HepG2 (cell line): ENCODE data around the gene COBLL1. TPM values are rescaled to one million over a fixed set of nuclear protein-coding genes. Genes with fewer than 3 reads are reported as not detected.

Experiments used
- ARNT ChIP-seq: fragments of 450-650 bp; IDR thresholded peaks from 2 replicates; pipeline ENCODE4 v1.6.1; 2017
- BRCA1 ChIP-seq: sonication (generic); formaldehyde crosslinking; IDR thresholded peaks from 2 replicates; pipeline ENCODE4 v1.4.0; 2020; ENCODE audit warnings: missing genetic modification reagents
- BRD4 ChIP-seq: sonication (generic); formaldehyde crosslinking; IDR thresholded peaks from 2 replicates; pipeline ENCODE4 v1.4.0; 2020; ENCODE audit warnings: missing genetic modification reagents
- CCDC6 ChIP-seq: sonication (generic); formaldehyde crosslinking; IDR thresholded peaks from 2 replicates; pipeline ENCODE4 v1.8.1; 2022; ENCODE audit warnings: mild to moderate bottlenecking, missing genetic modification reagents, moderate library complexity
- CEBPG ChIP-seq: IDR thresholded peaks from 2 replicates; pipeline ENCODE4 v1.6.1; 2016
- ERF ChIP-seq: IDR thresholded peaks from 2 replicates; pipeline ENCODE4 v1.6.1; 2018; ENCODE audit warnings: missing biosample characterization, missing genetic modification reagents
- FOSL2 ChIP-seq: sonication (generic); formaldehyde crosslinking; IDR thresholded peaks from 2 replicates; pipeline ENCODE4 v1.4.0; 2020; ENCODE audit warnings: missing genetic modification reagents
- GFI1 ChIP-seq: sonication (generic); formaldehyde crosslinking; IDR thresholded peaks from 2 replicates; pipeline ENCODE4 v1.5.0; 2020; ENCODE audit warnings: missing genetic modification reagents, mild to moderate bottlenecking, borderline replicate concordance
- HOXA3 ChIP-seq: sonication (generic); formaldehyde crosslinking; IDR thresholded peaks from 2 replicates; pipeline ENCODE4 v1.5.0; 2020; ENCODE audit warnings: missing genetic modification reagents
- KDM5B ChIP-seq: sonication (generic); formaldehyde crosslinking; IDR thresholded peaks from 2 replicates; pipeline ENCODE4 v1.4.0; 2020; ENCODE audit warnings: missing genetic modification reagents, mild to moderate bottlenecking, borderline replicate concordance
- MBNL3 ChIP-seq: fragments of 250-450 bp; sonication (Bioruptor Pico); conservative IDR thresholded peaks from 2 replicates; pipeline ENCODE4 v1.8.0; 2022; ENCODE audit warnings: mild to moderate bottlenecking, inconsistent platforms
- MED13 ChIP-seq: sonication (generic); formaldehyde crosslinking; IDR thresholded peaks from 2 replicates; pipeline ENCODE4 v1.5.0; 2020; ENCODE audit warnings: missing genetic modification reagents
- MIER2 ChIP-seq: IDR thresholded peaks from 2 replicates; pipeline ENCODE4 v1.6.1; 2016; ENCODE audit warnings: missing biosample characterization, missing genetic modification reagents
- NFKBIZ ChIP-seq: IDR thresholded peaks from 2 replicates; pipeline ENCODE4 v1.6.1; 2018; ENCODE audit warnings: missing genetic modification reagents, missing compliant biosample characterization
- SMC3 ChIP-seq: IDR thresholded peaks from 2 replicates; pipeline ENCODE4 v1.6.1; 2011; ENCODE audit warnings: low read length, improper control_type of control experiment
- ZBTB7B ChIP-seq: sonication (generic); formaldehyde crosslinking; IDR thresholded peaks from 2 replicates; pipeline ENCODE4 v1.4.0; 2020; ENCODE audit warnings: missing genetic modification reagents
- ZNF331 ChIP-seq: sonication (generic); formaldehyde crosslinking; IDR thresholded peaks from 2 replicates; pipeline ENCODE4 v1.4.0; 2020; ENCODE audit warnings: missing genetic modification reagents
- ZNF430 ChIP-seq: sonication (generic); formaldehyde crosslinking; IDR thresholded peaks from 2 replicates; pipeline ENCODE4 v1.9.0; 2021; ENCODE audit warnings: mild to moderate bottlenecking, missing genetic modification reagents
- polyA plus RNA-seq, 8 experiments: library from polyadenylated mRNA; depleted of rRNA in 3 of 8; stranded (reverse) in 7 of 8; unstranded in 1 of 8; fragments of >200 nt; fragmentation: Illumina TruSeq in 4 of 8; extraction: Trizol in 4 of 8; gene quantifications; 2 replicates each; pipeline versions ENCODE4 v1.2.1 to v1.2.3, GENCODE V29; 2011 to 2016; ENCODE audit warnings: low read depth in 4 of 8, missing spikeins in 1 of 8, mixed read lengths in 1 of 8; ENCODE audit not compliant: insufficient read depth in 1 of 8
- total RNA-seq, 5 experiments: library from RNA; depleted of rRNA; stranded (reverse); fragments of >200 nt; fragmentation: Illumina TruSeq; extraction: Trizol; gene quantifications; 2 replicates each; pipeline ENCODE4 v1.2.3, GENCODE V29; 2016; ENCODE audit warnings: low read depth in 1 of 5
- TF ChIP-seq, protein P1 (sequence below): sonication (generic); formaldehyde crosslinking; IDR thresholded peaks from 2 replicates; pipeline ENCODE4 v1.4.0; 2020; ENCODE audit warnings: low read depth, missing genetic modification reagents
- TF ChIP-seq, protein P2 (sequence below), 2 experiments: sonication (generic) in 1 of 2; formaldehyde crosslinking in 1 of 2; IDR thresholded peaks; 2 replicates each; pipeline versions ENCODE4 v1.4.0 to v1.6.1; 2018 to 2020; ENCODE audit warnings: missing genetic modification reagents in 2 of 2, borderline replicate concordance in 1 of 2, low read depth in 1 of 2, mild to moderate bottlenecking in 1 of 2, missing biosample characterization in 1 of 2

COBLL1 gene
- total and polyA plus RNA-seq, 2 of the 13 experiments (the other 11 are each of a cell fraction or from before 2014, with no cell fraction given) = 32.6 to 86.8 TPM

DNA sequence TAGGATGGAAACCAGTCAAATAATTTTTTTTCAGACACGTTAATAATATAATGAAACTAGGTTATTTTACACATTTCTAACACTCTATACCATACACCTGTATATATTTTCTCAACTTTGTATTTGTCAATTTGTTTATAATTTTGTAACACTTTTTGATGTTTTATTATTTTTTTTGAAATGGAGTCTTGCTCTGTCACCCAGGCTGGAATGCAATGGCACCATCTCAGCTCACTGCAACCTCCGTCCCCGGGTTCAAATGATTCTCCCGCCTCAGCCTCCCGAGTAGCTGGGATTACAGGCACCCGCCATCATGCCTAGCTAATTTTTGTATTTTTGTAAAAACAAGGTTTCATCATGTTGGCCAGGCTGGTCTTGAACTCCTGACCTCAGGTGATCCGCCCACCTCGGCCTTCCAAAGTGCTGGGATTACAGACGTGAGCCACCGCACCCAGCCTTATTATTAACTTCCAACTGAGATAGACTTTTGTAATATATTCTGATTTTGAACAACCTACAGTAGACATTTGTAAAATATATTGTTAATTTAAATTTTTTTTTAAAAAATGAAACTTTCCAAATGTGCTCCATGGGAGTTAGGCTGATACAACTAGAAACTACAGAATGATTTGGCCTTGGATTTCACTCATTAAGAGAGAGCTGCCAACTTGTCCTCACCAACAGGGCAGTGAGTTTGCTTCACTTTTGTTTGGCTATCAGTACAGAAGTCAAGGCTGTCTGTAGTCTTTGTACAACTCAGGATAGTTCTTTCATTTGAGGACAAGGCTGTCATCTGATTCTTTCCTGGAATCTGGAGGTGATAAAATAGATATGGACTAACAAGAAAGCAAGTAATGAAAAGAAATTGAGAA lies 33.9 kb upstream of the COBLL1 start (continued):
- peak; percentile 28; the same call in 1 of the 2 replicates for TF ChIP-seq BRD4 (CRISPR knock-in tag)
- peak; percentile 48; the same call in 1 of the 2 replicates for TF ChIP-seq ZNF331 (CRISPR knock-in tag)
- peak; percentile 54 for TF ChIP-seq ZBTB7B (CRISPR knock-in tag)
- TF ChIP-seq CEBPG (CRISPR knock-in tag) = peak; percentile 85
- TF ChIP-seq ZNF430 = no peak
- peak; percentile 60 for TF ChIP-seq GFI1 (CRISPR knock-in tag)
- peak; percentile 66 for TF ChIP-seq HOXA3 (CRISPR knock-in tag)
- TF ChIP-seq, protein P1, sequence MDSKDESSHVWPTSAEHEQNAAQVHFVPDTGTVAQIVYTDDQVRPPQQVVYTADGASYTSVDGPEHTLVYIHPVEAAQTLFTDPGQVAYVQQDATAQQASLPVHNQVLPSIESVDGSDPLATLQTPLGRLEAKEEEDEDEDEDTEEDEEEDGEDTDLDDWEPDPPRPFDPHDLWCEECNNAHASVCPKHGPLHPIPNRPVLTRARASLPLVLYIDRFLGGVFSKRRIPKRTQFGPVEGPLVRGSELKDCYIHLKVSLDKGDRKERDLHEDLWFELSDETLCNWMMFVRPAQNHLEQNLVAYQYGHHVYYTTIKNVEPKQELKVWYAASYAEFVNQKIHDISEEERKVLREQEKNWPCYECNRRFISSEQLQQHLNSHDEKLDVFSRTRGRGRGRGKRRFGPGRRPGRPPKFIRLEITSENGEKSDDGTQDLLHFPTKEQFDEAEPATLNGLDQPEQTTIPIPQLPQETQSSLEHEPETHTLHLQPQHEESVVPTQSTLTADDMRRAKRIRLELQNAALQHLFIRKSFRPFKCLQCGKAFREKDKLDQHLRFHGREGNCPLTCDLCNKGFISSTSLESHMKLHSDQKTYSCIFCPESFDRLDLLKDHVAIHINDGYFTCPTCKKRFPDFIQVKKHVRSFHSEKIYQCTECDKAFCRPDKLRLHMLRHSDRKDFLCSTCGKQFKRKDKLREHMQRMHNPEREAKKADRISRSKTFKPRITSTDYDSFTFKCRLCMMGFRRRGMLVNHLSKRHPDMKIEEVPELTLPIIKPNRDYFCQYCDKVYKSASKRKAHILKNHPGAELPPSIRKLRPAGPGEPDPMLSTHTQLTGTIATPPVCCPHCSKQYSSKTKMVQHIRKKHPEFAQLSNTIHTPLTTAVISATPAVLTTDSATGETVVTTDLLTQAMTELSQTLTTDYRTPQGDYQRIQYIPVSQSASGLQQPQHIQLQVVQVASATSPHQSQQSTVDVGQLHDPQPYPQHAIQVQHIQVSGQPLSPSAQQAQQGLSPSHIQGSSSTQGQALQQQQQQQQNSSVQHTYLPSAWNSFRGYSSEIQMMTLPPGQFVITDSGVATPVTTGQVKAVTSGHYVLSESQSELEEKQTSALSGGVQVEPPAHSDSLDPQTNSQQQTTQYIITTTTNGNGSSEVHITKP (CRISPR knock-in tag) = no peak
- peak; percentile 28; the same call in 1 of the 2 replicates for TF ChIP-seq BRCA1
- TF ChIP-seq NFKBIZ (CRISPR knock-in tag) = no peak
- no peak for TF ChIP-seq CCDC6 (CRISPR knock-in tag)
- TF ChIP-seq ERF (CRISPR knock-in tag) = peak; percentile 36; the same call in 1 of the 2 replicates
- TF ChIP-seq MBNL3 = no peak
- peak; percentile 81 for TF ChIP-seq MED13 (CRISPR knock-in tag)
- TF ChIP-seq, protein P2, sequence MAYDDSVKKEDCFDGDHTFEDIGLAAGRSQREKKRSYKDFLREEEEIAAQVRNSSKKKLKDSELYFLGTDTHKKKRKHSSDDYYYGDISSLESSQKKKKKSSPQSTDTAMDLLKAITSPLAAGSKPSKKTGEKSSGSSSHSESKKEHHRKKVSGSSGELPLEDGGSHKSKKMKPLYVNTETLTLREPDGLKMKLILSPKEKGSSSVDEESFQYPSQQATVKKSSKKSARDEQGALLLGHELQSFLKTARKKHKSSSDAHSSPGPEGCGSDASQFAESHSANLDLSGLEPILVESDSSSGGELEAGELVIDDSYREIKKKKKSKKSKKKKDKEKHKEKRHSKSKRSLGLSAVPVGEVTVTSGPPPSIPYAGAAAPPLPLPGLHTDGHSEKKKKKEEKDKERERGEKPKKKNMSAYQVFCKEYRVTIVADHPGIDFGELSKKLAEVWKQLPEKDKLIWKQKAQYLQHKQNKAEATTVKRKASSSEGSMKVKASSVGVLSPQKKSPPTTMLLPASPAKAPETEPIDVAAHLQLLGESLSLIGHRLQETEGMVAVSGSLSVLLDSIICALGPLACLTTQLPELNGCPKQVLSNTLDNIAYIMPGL (CRISPR knock-in tag; IDR thresholded peaks at IDR 0.05; ENCODE audit: borderline replicate concordance in 1 of 2, low read depth in 1 of 2) = peak in 1 of 2 experiments; percentile 43; a peak in 1 of 4 replicates
- peak; percentile 32; the same call in 1 of the 2 replicates for TF ChIP-seq MIER2
- 0 out of 2 replicates have a peak, but pooled peaks have one; percentile 13 for TF ChIP-seq SMC3
- peak; percentile 46; the same call in 1 of the 2 replicates for TF ChIP-seq FOSL2 (CRISPR knock-in tag)
- TF ChIP-seq KDM5B (CRISPR knock-in tag) = no peak
- no peak for TF ChIP-seq ARNT
